ENCODE results near the gene PIK3AP1. TPM values are rescaled to one million over a fixed set of nuclear protein-coding genes. Genes with fewer than 3 reads are reported as not detected.

The PIK3AP1 gene
- total and polyA plus RNA-seq, 4 donors, result 2.1 to 8.7 (median 4.1) TPM

GRCh38 chr10:96655461-96656197 is 64.7 kb downstream of the PIK3AP1 start:
- DNase-seq (ENCODE audit: low read depth in 4 of 6, low spot score in 6 of 6), result no peak
- 86% methylated on average over 3 of the region's 7 CpGs for WGBS (ENCODE audit: insufficient coverage)
- H3K36me3 ChIP-seq (ENCODE audit: control insufficient read depth, insufficient read depth, low read length), result no peaks in the 10 kb centered on the region
- H3K4me1 ChIP-seq (ENCODE audit: control insufficient read depth, insufficient read depth, low read length), result no peaks in the 10 kb centered on the region
- no peaks in the 10 kb centered on the region for H3K9me3 ChIP-seq (ENCODE audit: control insufficient read depth, insufficient read depth, low read length)
- H3K27me3 ChIP-seq (ENCODE audit: control insufficient read depth, insufficient read depth, low read length), result no peaks in the 10 kb centered on the region
- H3K4me3 ChIP-seq (ENCODE audit: low read depth, low read length), result no peak overlapping the region
- H3K27ac ChIP-seq (ENCODE audit: low read depth, low read length), result no peak overlapping the region

GRCh38 chr10:96651998-96652431 is 68.3 kb downstream of the PIK3AP1 start:
- DNase-seq (ENCODE audit: low read depth in 4 of 6, low spot score in 6 of 6), result no peak
- Histone ChIP-seq H3K36me3 (ENCODE audit: control insufficient read depth, insufficient read depth, low read length) (no peaks in the 10 kb centered on the region), H3K27ac (ENCODE audit: low read depth, low read length) (no peak overlapping the region), H3K4me1 (ENCODE audit: control insufficient read depth, insufficient read depth, low read length) (no peaks in the 10 kb centered on the region), H3K27me3 (ENCODE audit: control insufficient read depth, insufficient read depth, low read length) (no peaks in the 10 kb centered on the region), H3K4me3 (ENCODE audit: low read depth, low read length) (no peak overlapping the region), H3K9me3 (ENCODE audit: control insufficient read depth, insufficient read depth, low read length) (no peaks in the 10 kb centered on the region)
- 100% methylated on average over 2 of the region's 8 CpGs for WGBS (ENCODE audit: insufficient coverage)

- DNase-seq (ENCODE audit: low read depth in 4 of 6, low spot score in 6 of 6), result no peak
- H3K27me3 ChIP-seq (ENCODE audit: control insufficient read depth, insufficient read depth, low read length), result no peaks in the 10 kb centered on the region
- no peaks in the 10 kb centered on the region for H3K4me1 ChIP-seq (ENCODE audit: control insufficient read depth, insufficient read depth, low read length)
- H3K27ac ChIP-seq (ENCODE audit: low read depth, low read length), result no peak overlapping the region
- WGBS (ENCODE audit: insufficient coverage), result no CpG with 5 or more reads among the region's 7 CpGs
- no peaks in the 10 kb centered on the region for H3K36me3 ChIP-seq (ENCODE audit: control insufficient read depth, insufficient read depth, low read length)
- no peak overlapping the region for H3K4me3 ChIP-seq (ENCODE audit: low read depth, low read length)
- no peaks in the 10 kb centered on the region for H3K9me3 ChIP-seq (ENCODE audit: control insufficient read depth, insufficient read depth, low read length)
Observed at GRCh38 chr10:96650958-96651357, 69.4 kb downstream of the PIK3AP1 start.

GRCh38 chr10:96648297-96648696 is 72.0 kb downstream of the PIK3AP1 start:
- no peaks in the 10 kb centered on the region for H3K4me1 ChIP-seq (ENCODE audit: control insufficient read depth, insufficient read depth, low read length)

GRCh38 chr10:96647466-96647865 is 72.8 kb downstream of the PIK3AP1 start:
- Histone ChIP-seq H3K27ac (ENCODE audit: low read depth, low read length) (no peak overlapping the region), H3K4me3 (ENCODE audit: low read depth, low read length) (no peak overlapping the region), H3K4me1 (ENCODE audit: control insufficient read depth, insufficient read depth, low read length) (no peaks in the 10 kb centered on the region), H3K9me3 (ENCODE audit: control insufficient read depth, insufficient read depth, low read length) (no peaks in the 10 kb centered on the region), H3K27me3 (ENCODE audit: control insufficient read depth, insufficient read depth, low read length) (no peaks in the 10 kb centered on the region), H3K36me3 (ENCODE audit: control insufficient read depth, insufficient read depth, low read length) (no peaks in the 10 kb centered on the region)
- WGBS (ENCODE audit: insufficient coverage), result 56% methylated on average over 4 of the region's 6 CpGs
- no peak for DNase-seq (ENCODE audit: low read depth in 4 of 6, low spot score in 6 of 6)

More at GRCh38 chr10:96648297-96648696, 72.0 kb downstream of the PIK3AP1 start:
- no peak overlapping the region for H3K4me3 ChIP-seq (ENCODE audit: low read depth, low read length)
- H3K36me3 ChIP-seq (ENCODE audit: control insufficient read depth, insufficient read depth, low read length), result no peaks in the 10 kb centered on the region
- 96% methylated on average over 4 of the region's 6 CpGs for WGBS (ENCODE audit: insufficient coverage)
- no peak overlapping the region for H3K27ac ChIP-seq (ENCODE audit: low read depth, low read length)
- no peaks in the 10 kb centered on the region for H3K9me3 ChIP-seq (ENCODE audit: control insufficient read depth, insufficient read depth, low read length)
- no peak for DNase-seq (ENCODE audit: low read depth in 4 of 6, low spot score in 6 of 6)
- no peaks in the 10 kb centered on the region for H3K27me3 ChIP-seq (ENCODE audit: control insufficient read depth, insufficient read depth, low read length)

- Histone ChIP-seq H3K27ac (ENCODE audit: low read depth, low read length) (no peak overlapping the region), H3K4me1 (ENCODE audit: control insufficient read depth, insufficient read depth, low read length) (no peaks in the 10 kb centered on the region), H3K4me3 (ENCODE audit: low read depth, low read length) (no peak overlapping the region), H3K36me3 (ENCODE audit: control insufficient read depth, insufficient read depth, low read length) (no peaks in the 10 kb centered on the region), H3K9me3 (ENCODE audit: control insufficient read depth, insufficient read depth, low read length) (no peaks in the 10 kb centered on the region), H3K27me3 (ENCODE audit: control insufficient read depth, insufficient read depth, low read length) (no peaks in the 10 kb centered on the region)
- DNase-seq (ENCODE audit: low read depth in 4 of 6, low spot score in 6 of 6), result no peak
- no CpG with 5 or more reads among the region's 3 CpGs for WGBS (ENCODE audit: insufficient coverage)
Observed at GRCh38 chr10:96646751-96647166, 73.6 kb downstream of the PIK3AP1 start.

- 89% methylated on average over 3 of the region's 4 CpGs for WGBS (ENCODE audit: insufficient coverage)
- H3K4me3 ChIP-seq (ENCODE audit: low read depth, low read length), result no peak overlapping the region
- DNase-seq (ENCODE audit: low read depth in 4 of 6, low spot score in 6 of 6), result no peak
- no peak overlapping the region for H3K27ac ChIP-seq (ENCODE audit: low read depth, low read length)
- H3K36me3 ChIP-seq (ENCODE audit: control insufficient read depth, insufficient read depth, low read length), result no peaks in the 10 kb centered on the region
- H3K27me3 ChIP-seq (ENCODE audit: control insufficient read depth, insufficient read depth, low read length), result no peaks in the 10 kb centered on the region
- no peaks in the 10 kb centered on the region for H3K4me1 ChIP-seq (ENCODE audit: control insufficient read depth, insufficient read depth, low read length)
- no peaks in the 10 kb centered on the region for H3K9me3 ChIP-seq (ENCODE audit: control insufficient read depth, insufficient read depth, low read length)
Observed at GRCh38 chr10:96646301-96646700, 74.0 kb downstream of the PIK3AP1 start.

- Histone ChIP-seq H3K27me3 (ENCODE audit: control insufficient read depth, insufficient read depth, low read length) (no peaks in the 10 kb centered on the region), H3K27ac (ENCODE audit: low read depth, low read length) (no peak overlapping the region), H3K4me1 (ENCODE audit: control insufficient read depth, insufficient read depth, low read length) (peaks cover 1% of the 10 kb centered on the region), H3K4me3 (ENCODE audit: low read depth, low read length) (no peak overlapping the region), H3K9me3 (ENCODE audit: control insufficient read depth, insufficient read depth, low read length) (no peaks in the 10 kb centered on the region), H3K36me3 (ENCODE audit: control insufficient read depth, insufficient read depth, low read length) (no peaks in the 10 kb centered on the region)
- DNase-seq (ENCODE audit: low read depth in 4 of 6, low spot score in 6 of 6), result no peak
- 92% methylated on average over 13 of the region's 13 CpGs for WGBS (ENCODE audit: insufficient coverage)
Observed at GRCh38 chr10:96645191-96645721, 75.1 kb downstream of the PIK3AP1 start.

- Histone ChIP-seq H3K9me3 (ENCODE audit: control insufficient read depth, insufficient read depth, low read length) (no peaks in the 10 kb centered on the region), H3K4me3 (ENCODE audit: low read depth, low read length) (no peak overlapping the region), H3K36me3 (ENCODE audit: control insufficient read depth, insufficient read depth, low read length) (no peaks in the 10 kb centered on the region), H3K27me3 (ENCODE audit: control insufficient read depth, insufficient read depth, low read length) (no peaks in the 10 kb centered on the region), H3K27ac (ENCODE audit: low read depth, low read length) (no peak overlapping the region), H3K4me1 (ENCODE audit: control insufficient read depth, insufficient read depth, low read length) (peaks cover 12% of the 10 kb centered on the region)
- no peak for DNase-seq (ENCODE audit: low read depth in 4 of 6, low spot score in 6 of 6)
- WGBS (ENCODE audit: insufficient coverage), result 81% methylated on average over 6 of the region's 9 CpGs
Observed at GRCh38 chr10:96643920-96644319, 76.4 kb downstream of the PIK3AP1 start.

- Histone ChIP-seq H3K27ac (ENCODE audit: low read depth, low read length) (no peak overlapping the region), H3K4me1 (ENCODE audit: control insufficient read depth, insufficient read depth, low read length) (peaks cover 12% of the 10 kb centered on the region), H3K4me3 (ENCODE audit: low read depth, low read length) (no peak overlapping the region), H3K27me3 (ENCODE audit: control insufficient read depth, insufficient read depth, low read length) (no peaks in the 10 kb centered on the region), H3K36me3 (ENCODE audit: control insufficient read depth, insufficient read depth, low read length) (no peaks in the 10 kb centered on the region), H3K9me3 (ENCODE audit: control insufficient read depth, insufficient read depth, low read length) (no peaks in the 10 kb centered on the region)
- peak in 2 of 6 donors; percentile 50 to 73 for DNase-seq (ENCODE audit: low read depth in 4 of 6, low spot score in 6 of 6)
- WGBS (ENCODE audit: insufficient coverage), result 28% methylated on average over 2 of the region's 4 CpGs
Observed at GRCh38 chr10:96642973-96643372, 77.3 kb downstream of the PIK3AP1 start.
